GM19324 (cell line): Measurements from ENCODE around the gene APOBEC3C.
"Not testable (repeated sequence)": the region's sequence is repeated elsewhere in the genome, so short reads cannot be mapped to it uniquely, and the experiment has no call there.

Experiments
- ATAC-seq: cut with Tn5 transposase; IDR thresholded peaks from one replicate; pipeline ENCODE4 v1.9.1; 2021; ENCODE audit warnings: mild to moderate bottlenecking, moderate library complexity; ENCODE audit not compliant: unreplicated experiment, low FRiP score

APOBEC3C gene

GRCh38 chr22:39020021-39020651 is 6.1 kb downstream of the APOBEC3C start:
- ATAC-seq: peak; percentile 2

- no peak for ATAC-seq
Observed at GRCh38 chr22:39021552-39022250, 7.6 kb downstream of the APOBEC3C start.

GRCh38 chr22:39024519-39025308 is 10.7 kb downstream of the APOBEC3C start:
- ATAC-seq: no peak

DNA sequence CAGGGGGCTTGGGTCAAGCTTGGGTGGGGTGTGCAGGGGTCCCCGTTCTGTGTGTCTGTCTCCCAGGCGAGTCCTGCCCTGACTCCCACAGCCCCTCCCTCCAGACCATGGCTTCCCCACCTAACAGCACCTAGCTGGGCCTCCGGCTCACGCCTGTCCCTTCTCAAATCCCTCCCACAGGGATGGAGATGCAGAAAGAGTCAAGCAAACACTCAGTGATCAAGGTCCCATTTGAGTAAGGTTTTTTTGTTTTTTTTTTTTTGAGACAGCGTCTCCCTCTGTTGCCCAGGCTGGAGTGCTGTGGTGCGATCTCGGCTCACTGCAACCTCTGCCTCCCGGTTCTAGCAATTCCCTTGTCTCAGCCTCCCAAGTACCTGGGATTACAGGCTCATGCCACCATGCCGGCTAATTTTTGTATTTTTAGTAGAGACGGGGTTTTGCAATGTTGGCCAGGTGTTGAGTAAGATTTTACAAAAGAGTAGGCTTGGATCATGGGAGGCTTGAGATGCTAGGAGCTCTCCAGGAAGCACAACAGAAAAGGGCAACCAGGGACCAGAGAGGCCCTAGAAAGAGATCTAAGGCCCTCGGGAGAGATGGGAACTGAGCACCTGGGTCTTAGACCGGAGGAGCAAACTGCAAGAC is 12.6 kb downstream of the APOBEC3C start:
- no peak for ATAC-seq

DNA sequence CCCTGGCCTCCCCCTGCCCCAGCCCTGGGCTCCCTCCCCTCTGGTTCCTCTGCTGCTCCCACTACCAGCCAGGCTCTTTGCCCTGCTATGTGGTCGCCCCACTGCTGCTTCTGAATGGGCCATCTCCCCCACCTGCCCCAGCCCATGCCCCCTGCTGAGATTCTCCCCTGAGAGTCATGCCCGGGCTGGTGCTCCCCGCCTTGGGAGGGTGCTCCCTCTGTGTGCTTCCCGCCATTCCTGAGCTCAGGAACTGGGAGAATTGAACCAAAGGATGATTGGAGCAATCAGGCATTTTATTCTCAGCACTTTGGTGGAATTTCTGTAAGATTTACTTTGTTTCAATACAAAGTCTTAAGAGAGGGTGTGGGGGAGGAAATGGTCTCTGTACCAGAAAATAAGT is 13.7 kb downstream of the APOBEC3C start:
- no peak for ATAC-seq

DNA sequence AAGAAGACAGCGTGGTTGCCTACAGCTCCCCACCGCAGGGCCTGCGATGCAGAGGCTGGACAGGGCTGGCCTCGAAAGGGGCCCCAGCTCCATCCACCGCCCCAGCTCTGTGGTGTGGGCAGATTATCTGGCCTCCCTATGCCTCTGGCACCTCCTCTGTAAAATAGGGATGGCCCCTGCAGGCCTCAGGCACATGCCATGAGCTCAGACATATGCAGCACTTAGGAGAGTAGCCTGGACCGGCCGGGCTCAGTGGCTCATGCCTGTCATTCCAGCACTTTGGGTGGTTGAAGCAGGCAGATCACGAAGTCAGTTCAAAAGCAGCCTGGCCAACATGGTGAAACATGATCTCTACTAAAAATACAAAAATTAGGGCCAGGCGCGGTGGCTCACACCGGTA is 14.2 kb downstream of the APOBEC3C start:
- no peak for ATAC-seq

DNA sequence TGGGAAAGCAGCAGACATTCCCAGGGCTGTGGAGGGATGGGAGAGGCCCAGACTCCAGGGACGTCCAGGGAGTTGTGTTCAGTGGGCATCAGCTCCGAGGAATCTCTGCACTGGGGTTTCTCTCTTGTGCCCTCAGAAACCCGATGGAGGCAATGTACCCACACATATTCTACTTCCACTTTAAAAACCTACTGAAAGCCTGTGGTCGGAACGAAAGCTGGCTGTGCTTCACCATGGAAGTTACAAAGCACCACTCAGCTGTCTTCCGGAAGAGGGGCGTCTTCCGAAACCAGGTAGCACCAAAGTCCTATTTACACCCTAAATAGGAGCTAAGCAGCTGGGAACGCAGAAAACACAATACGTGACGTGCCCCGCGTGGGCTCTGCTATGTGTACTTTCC is 15.2 kb downstream of the APOBEC3C start:
- ATAC-seq: no peak

DNA sequence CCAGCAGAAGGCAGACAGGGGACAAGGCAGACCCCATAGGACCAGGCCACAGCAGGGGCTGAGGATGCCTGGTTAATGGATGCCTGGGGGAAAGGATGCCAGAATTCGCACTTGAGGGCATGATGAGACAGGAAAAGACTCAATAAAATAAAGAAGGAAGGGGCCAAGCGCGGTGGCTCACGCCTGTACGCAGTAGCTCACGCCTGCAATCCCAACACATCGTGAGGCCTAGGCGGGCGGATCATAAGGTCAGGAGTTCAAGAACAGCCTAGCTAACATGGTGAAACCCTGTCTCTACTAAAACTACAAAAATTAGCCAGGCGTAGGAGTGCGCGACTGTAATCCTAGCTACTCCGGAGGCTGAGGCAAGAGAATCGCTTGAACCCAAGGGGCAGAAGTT is 16.6 kb downstream of the APOBEC3C start:
- ATAC-seq: no peak

GRCh38 chr22:39031434-39032295 is 17.6 kb downstream of the APOBEC3C start:
- not testable (repeated sequence) for ATAC-seq

- not testable (repeated sequence) for ATAC-seq
Observed at GRCh38 chr22:39037071-39037470, 23.0 kb downstream of the APOBEC3C start.

DNA sequence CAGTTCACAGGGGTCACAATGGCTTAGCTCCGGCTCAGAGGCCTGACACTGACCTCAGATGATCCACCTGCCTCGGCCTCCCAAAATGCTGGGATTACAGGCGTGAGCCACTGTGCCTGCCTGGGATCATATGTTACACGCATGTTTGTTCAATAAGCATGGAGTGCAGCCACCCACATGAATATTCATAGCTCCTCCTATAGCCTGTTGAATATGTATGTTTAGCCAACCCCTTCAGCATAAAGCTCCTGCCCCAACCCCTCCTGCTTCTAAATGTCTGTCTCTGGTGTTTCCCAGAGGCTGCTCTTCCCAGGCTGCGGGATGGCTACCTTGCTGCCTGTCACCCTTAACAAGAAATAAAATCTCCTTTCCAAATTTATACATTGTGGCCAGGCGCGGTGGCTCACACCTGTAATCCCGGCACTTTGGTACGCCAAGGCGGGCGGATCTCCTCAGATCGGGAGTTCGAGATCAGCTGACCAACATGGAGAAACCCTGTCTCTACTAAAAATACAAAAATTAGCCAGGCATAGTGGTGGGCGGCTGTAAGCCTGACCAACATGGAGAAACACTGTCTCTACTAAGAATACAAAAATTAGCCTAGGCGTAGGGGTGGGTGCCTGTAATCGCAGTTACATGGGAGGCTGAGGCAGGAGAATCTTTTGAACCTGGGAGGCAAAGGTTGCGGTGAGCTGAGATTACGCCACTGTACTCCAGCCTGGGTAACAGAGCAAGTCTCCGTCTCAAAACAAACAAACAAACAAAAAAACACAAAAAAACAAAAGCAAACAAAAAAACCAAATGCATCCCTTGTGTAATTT is 25.5 kb downstream of the APOBEC3C start:
- ATAC-seq: no peak

- ATAC-seq: not testable (repeated sequence)
Observed at GRCh38 chr22:39040155-39040537, 26.1 kb downstream of the APOBEC3C start.

- peak; percentile 85 for ATAC-seq
Observed at GRCh38 chr22:39040538-39041296, 26.7 kb downstream of the APOBEC3C start, which contains the start of gene APOBEC3F. Gene APOBEC3F (plus strand): TSS chr22:39040864. CDS start chr22:39040961, 97 bp downstream.

- no peak for ATAC-seq
Observed at GRCh38 chr22:39041908-39042307, 27.9 kb downstream of the APOBEC3C start.

DNA sequence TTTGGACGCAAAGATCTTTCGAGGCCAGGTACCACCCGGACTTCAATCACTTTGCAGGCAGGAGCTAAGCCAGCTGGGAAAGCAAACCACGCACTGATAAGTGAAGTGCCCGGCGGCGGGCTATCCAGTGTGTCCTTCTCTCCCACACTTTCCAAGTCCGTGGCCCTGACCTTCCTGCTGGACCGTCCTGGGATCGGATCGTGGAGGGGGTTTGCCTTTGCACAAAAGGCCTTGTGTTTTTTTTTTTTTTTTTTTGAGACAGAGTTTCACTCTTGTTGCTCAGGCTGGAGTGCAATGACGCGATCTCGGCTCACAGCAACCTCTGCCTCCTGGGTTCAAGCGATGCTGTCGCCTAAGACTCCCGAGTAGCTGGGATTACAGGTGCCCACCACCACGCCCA is 29.0 kb downstream of the APOBEC3C start:
- not testable (repeated sequence) for ATAC-seq

DNA sequence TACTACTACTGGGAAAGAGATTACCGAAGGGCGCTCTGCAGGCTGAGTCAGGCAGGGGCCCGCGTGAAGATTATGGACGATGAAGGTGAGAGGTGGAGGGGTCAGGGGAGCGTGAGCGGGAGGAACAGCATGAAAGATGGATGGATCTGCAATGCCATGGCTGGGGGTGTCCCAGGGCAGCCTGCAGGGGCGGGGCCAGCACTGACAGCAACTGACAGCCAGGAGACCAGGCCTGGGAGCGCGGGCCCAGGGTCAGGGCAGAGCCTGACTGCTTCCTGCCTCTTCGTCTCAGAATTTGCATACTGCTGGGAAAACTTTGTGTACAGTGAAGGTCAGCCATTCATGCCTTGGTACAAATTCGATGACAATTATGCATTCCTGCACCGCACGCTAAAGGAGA is 31.1 kb downstream of the APOBEC3C start:
- not testable (repeated sequence) for ATAC-seq

- ATAC-seq: not testable (repeated sequence)
Observed at GRCh38 chr22:39049486-39049885, 35.4 kb downstream of the APOBEC3C start.

DNA sequence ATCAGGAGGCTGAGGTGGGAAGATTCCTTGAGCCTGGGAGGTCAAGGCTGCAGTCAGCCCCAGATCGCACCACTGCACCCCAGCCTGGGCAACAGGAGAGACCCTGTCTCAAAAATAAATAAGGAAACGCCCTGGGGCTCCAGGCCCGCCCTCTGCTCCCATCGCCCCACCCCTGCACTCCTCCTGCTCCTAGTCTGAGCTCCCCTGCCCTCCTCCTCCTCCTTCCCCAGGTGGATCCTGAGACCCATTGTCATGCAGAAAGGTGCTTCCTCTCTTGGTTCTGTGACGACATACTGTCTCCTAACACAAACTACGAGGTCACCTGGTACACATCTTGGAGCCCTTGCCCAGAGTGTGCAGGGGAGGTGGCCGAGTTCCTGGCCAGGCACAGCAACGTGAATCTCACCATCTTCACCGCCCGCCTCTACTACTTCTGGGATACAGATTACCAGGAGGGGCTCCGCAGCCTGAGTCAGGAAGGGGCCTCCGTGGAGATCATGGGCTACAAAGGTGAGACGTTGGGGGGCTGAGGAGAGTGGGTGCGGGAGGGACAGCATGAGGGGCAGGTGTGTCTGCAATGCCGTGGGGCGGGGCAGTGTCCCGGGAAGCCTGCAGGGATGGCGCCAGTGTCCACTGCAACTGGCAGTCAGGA is 37.9 kb downstream of the APOBEC3C start:
- ATAC-seq: not testable (repeated sequence)
